H1 (cell line): ENCODE measurements around the gene SELPLG. TPM values are rescaled to one million over a fixed set of nuclear protein-coding genes. Genes with fewer than 3 reads are reported as not detected.

Experiments used
- CTCF ChIA-PET: fragments of 300-600 bp; sonication (Branson Sonifier 250); formaldehyde crosslinking; loops from one replicate; lab custom pipeline; 2021; ENCODE audit not compliant: partially characterized antibody; lab: Charles Lee
- POLR2A ChIA-PET: fragments of 300-600 bp; sonication (Branson Sonifier 250); formaldehyde crosslinking; loops from one replicate; lab custom pipeline; 2021; ENCODE audit warnings: inconsistent platforms; ENCODE audit not compliant: partially characterized antibody; lab: Charles Lee
- DNase-seq, 2 experiments: peaks; one replicate each; pipeline versions ENCODE4 v3.0.0 to v3.0.0-alpha.2; 2010 to 2022; ENCODE audit warnings: low spot score in 2 of 2, low read depth in 1 of 2, mixed read lengths in 1 of 2
- FAIRE-seq: peaks from 2 replicates; lab custom pipeline; 2011; peaks lifted over from hg19 to GRCh38; lab: Jason Lieb, UNC
- H2AFZ ChIP-seq: 2 replicates; pipeline ENCODE4 v1.8.1; 2012; ENCODE audit warnings: low read length, inconsistent platforms
- H2AK5ac ChIP-seq: 2 replicates; pipeline ENCODE4 v1.6.1; 2013; ENCODE audit warnings: low read depth, low read length
- H2BK120ac ChIP-seq: replicated peaks from 2 replicates; pipeline ENCODE3; 2013; ENCODE audit warnings: low read depth, low read length, inconsistent platforms
- H2BK12ac ChIP-seq: 2 replicates; pipeline ENCODE4 v1.6.1; 2013; ENCODE audit warnings: low read depth, low read length
- H2BK15ac ChIP-seq: 2 replicates; pipeline ENCODE4 v1.6.1; 2013; ENCODE audit warnings: low read length
- H2BK20ac ChIP-seq: 2 replicates; pipeline ENCODE4 v1.6.1; 2013; ENCODE audit warnings: low read length
- H2BK5ac ChIP-seq: 2 replicates; pipeline ENCODE4 v1.6.1; 2013; ENCODE audit warnings: low read depth, low read length
- H3K14ac ChIP-seq: 2 replicates; pipeline ENCODE4 v1.6.1; 2013; ENCODE audit warnings: inconsistent platforms; ENCODE audit not compliant: insufficient read length
- H3K18ac ChIP-seq: 2 replicates; pipeline ENCODE4 v1.6.1; 2013; ENCODE audit warnings: low read length; ENCODE audit errors: extremely low read depth
- H3K23ac ChIP-seq: 2 replicates; pipeline ENCODE4 v1.6.1; 2013; ENCODE audit warnings: inconsistent platforms; ENCODE audit not compliant: insufficient read length
- H3K23me2 ChIP-seq: 2 replicates; pipeline ENCODE4 v1.6.1; 2013; ENCODE audit warnings: low read depth, low read length
- H3K27ac ChIP-seq: 2 replicates; pipeline ENCODE4 v1.6.1; 2011; ENCODE audit warnings: low read depth, low read length, inconsistent platforms
- H3K27me3 ChIP-seq, 4 experiments: replicated peaks in 1 of 4; 1 replicate in 1 of 4; 2 replicates in 3 of 4; pipeline versions ENCODE4 v1.6.1 to v1.8.1; 2011 to 2013; ENCODE audit warnings: low read length in 3 of 4, mild to moderate bottlenecking in 3 of 4, inconsistent platforms in 2 of 4, mixed read lengths in 2 of 4, moderate library complexity in 1 of 4; ENCODE audit not compliant: control insufficient read depth in 3 of 4, insufficient read depth in 3 of 4; ENCODE audit errors: extremely low read depth in 1 of 4
- H3K36me3 ChIP-seq, 4 experiments: 2 replicates each; pipeline versions ENCODE4 v1.6.1 to v1.8.1; 2011 to 2013; ENCODE audit warnings: mild to moderate bottlenecking in 4 of 4, low read length in 3 of 4, moderate library complexity in 2 of 4, control low read depth in 1 of 4, inconsistent platforms in 1 of 4; ENCODE audit not compliant: insufficient read depth in 4 of 4, control insufficient read depth in 2 of 4
- H3K4ac ChIP-seq: replicated peaks from 2 replicates; pipeline ENCODE3; 2013; ENCODE audit warnings: low read length, low read depth, mixed read lengths, inconsistent platforms; ENCODE audit not compliant: insufficient read length
- H3K4me1 ChIP-seq, 4 experiments: replicated peaks in 1 of 4; 1 replicate in 1 of 4; 2 replicates in 3 of 4; pipeline versions ENCODE4 v1.6.1 to v1.8.1; 2011 to 2013; ENCODE audit warnings: low read length in 3 of 4, inconsistent platforms in 2 of 4, mixed read lengths in 1 of 4; ENCODE audit not compliant: insufficient read depth in 4 of 4, control insufficient read depth in 3 of 4
- H3K4me2 ChIP-seq, 2 experiments: 2 replicates each; pipeline versions ENCODE4 v1.6.1 to v1.8.1; 2011 to 2013; ENCODE audit warnings: low read depth in 2 of 2, low read length in 2 of 2, control low read depth in 1 of 2, inconsistent platforms in 1 of 2, mild to moderate bottlenecking in 1 of 2; ENCODE audit not compliant: insufficient read depth in 1 of 2
- H3K4me3 ChIP-seq, 4 experiments: fragments of 200-600, 300-600 bp in 1 of 4; sonication (generic), shearing (Covaris generic), sonication (Bioruptor Twin) in 1 of 4; 2 replicates each; pipeline versions ENCODE4 v1.5.1 to v1.8.1; 2011 to 2016; ENCODE audit warnings: low read length in 4 of 4, low read depth in 3 of 4, control low read depth in 2 of 4, inconsistent platforms in 2 of 4, mild to moderate bottlenecking in 2 of 4, mixed read lengths in 1 of 4, moderate library complexity in 1 of 4; ENCODE audit not compliant: insufficient read depth in 2 of 4; ENCODE audit errors: extremely low read depth in 1 of 4
- H3K56ac ChIP-seq: replicated peaks from 2 replicates; pipeline ENCODE3; 2013; ENCODE audit warnings: low read depth, mild to moderate bottlenecking, mixed read lengths, low read length, inconsistent platforms; ENCODE audit not compliant: insufficient read length
- H3K79me1 ChIP-seq: 2 replicates; pipeline ENCODE4 v1.6.1; 2013; ENCODE audit warnings: low read depth, low read length, control low read depth
- H3K79me2 ChIP-seq, 2 experiments: 2 replicates each; pipeline versions ENCODE4 v1.6.1 to v1.8.1; 2012 to 2013; ENCODE audit warnings: low read length in 2 of 2, mild to moderate bottlenecking in 2 of 2, inconsistent platforms in 1 of 2; ENCODE audit not compliant: insufficient read depth in 2 of 2, control insufficient read depth in 1 of 2
- H3K9ac ChIP-seq, 4 experiments: replicated peaks in 1 of 4; 1 replicate in 1 of 4; 2 replicates in 3 of 4; pipeline versions ENCODE4 v1.6.1 to v1.8.1; 2011 to 2013; ENCODE audit warnings: low read depth in 3 of 4, low read length in 3 of 4, control low read depth in 2 of 4, mild to moderate bottlenecking in 2 of 4, moderate library complexity in 2 of 4, inconsistent platforms in 1 of 4; ENCODE audit errors: extremely low read depth in 1 of 4
- H3K9me3 ChIP-seq, 2 experiments: 2 replicates each; pipeline versions ENCODE4 v1.6.1 to v1.8.1; 2012 to 2013; ENCODE audit warnings: mild to moderate bottlenecking in 2 of 2, moderate library complexity in 2 of 2, control low read depth in 1 of 2, inconsistent platforms in 1 of 2, low read depth in 1 of 2, low read length in 1 of 2, mixed read lengths in 1 of 2; ENCODE audit not compliant: insufficient read depth in 2 of 2
- H4K20me1 ChIP-seq, 2 experiments: replicated peaks in 1 of 2; 2 replicates each; pipeline versions ENCODE3 to v1.8.1; 2011 to 2013; ENCODE audit warnings: inconsistent platforms in 2 of 2, low read length in 2 of 2, mild to moderate bottlenecking in 1 of 2; ENCODE audit not compliant: insufficient read depth in 2 of 2, control insufficient read depth in 1 of 2
- H4K5ac ChIP-seq: 2 replicates; pipeline ENCODE4 v1.6.1; 2013; ENCODE audit warnings: low read length, low read depth, mixed read lengths, inconsistent platforms; ENCODE audit not compliant: insufficient read length
- H4K8ac ChIP-seq: 2 replicates; pipeline ENCODE4 v1.8.0; 2013; ENCODE audit warnings: mild to moderate bottlenecking, moderate library complexity, low read length, inconsistent platforms; ENCODE audit not compliant: insufficient read depth; ENCODE audit errors: extremely low read depth
- H4K91ac ChIP-seq: replicated peaks from 2 replicates; pipeline ENCODE3; 2013; ENCODE audit warnings: low read length, mixed read lengths, inconsistent platforms; ENCODE audit not compliant: insufficient read length
- FOSL1 ChIP-seq: IDR thresholded peaks from 2 replicates; pipeline ENCODE4 v1.6.1; 2011; ENCODE audit warnings: mild to moderate bottlenecking, low read depth, low read length, moderate library complexity; ENCODE audit not compliant: insufficient read depth
- POLR2AphosphoS5 ChIP-seq: IDR thresholded peaks from 2 replicates; pipeline ENCODE4 v1.6.1; 2011; ENCODE audit warnings: low read depth, low read length
- WGBS, 2 experiments: shearing (Covaris generic) in 1 of 2; methylation state at CpG; one replicate each; pipeline versions ENCODE4 v1.1.6 to v1.1.7; 2013 to 2015; ENCODE audit warnings: low lambda C conversion rate in 2 of 2, mixed read lengths in 2 of 2, inconsistent platforms in 1 of 2, low coverage in 1 of 2, missing lambda C conversion rate in 1 of 2; ENCODE audit not compliant: insufficient replicate concordance in 2 of 2, insufficient coverage in 1 of 2, insufficient read length in 1 of 2; ENCODE audit errors: extremely low coverage in 1 of 2, missing lambda C conversion rate in 1 of 2; 5-methylcytosine and 5-hydroxymethylcytosine counted together
- polyA plus RNA-seq, 7 experiments: library from polyadenylated mRNA; depleted of rRNA in 3 of 7; stranded (reverse) in 5 of 7; unstranded in 2 of 7; fragments of >200 nt in 5 of 7; fragments of 200-250 nt in 2 of 7; gene quantifications; 1 replicate in 5 of 7; 2 replicates in 1 of 7; 4 replicates in 1 of 7; pipeline versions ENCODE4 v1.2.1 to v1.2.3, GENCODE V29; 2011 to 2013; ENCODE audit warnings: missing spikeins in 2 of 7, mixed read lengths in 2 of 7
- total RNA-seq: library from RNA; stranded (reverse); fragmentation: NEBNext Ultra II Directional; extraction: Animal tissue kit (Norgen Biotek cat#: 25700); gene quantifications from 2 replicates; pipeline ENCODE4 v1.2.1, GENCODE V29; 2021

The SELPLG gene
- total and polyA plus RNA-seq, 2 of the 8 experiments (the other 6 are each of a cell fraction or from before 2014, with no cell fraction given), result 0.18 TPM; not detected in 1

DNA sequence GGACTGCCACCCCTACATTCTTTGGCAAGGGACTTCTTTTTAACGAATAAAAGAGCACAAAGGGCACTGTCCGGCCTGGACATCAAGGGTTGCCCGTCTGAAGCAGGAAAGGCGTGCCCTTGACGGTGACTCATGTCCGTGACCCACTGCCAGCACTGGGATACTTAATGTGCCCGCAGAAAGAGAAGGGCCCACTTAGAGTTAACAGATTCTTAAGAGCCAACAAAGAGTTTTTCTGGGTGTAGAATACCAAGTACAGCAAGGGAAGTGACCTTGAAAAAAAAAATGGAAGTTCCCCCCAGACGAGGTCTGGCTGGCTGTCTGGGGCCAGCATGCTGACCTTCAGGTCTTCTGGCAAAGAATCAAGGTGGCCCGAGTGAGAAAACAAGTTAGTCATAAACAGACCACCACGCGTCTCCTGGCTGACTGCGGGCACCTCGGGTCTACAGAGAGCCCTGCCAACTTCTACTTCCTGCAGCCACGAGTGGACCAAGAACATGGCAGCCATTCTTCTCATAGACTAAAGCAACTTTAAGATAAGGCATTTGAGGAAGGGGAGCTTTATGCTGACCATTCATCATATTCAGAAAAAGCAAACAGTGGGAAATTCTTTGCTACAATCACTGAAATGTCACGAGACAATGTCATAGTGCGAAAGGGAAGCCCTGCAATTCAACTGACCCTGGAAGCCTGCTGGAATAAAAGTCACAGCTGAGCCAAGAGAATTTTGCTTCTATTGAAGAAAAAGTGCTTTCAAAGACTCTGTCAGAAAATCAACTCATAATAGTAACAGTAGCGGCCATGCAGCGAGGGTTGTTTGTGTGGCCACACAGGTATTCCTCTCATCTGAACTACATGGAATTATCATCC is 10.5 kb upstream of the SELPLG start:
- H2BK20ac ChIP-seq, result no peak overlapping the region
- H3K4me2 ChIP-seq, result no peak overlapping the region
- no peak overlapping the region for H2AK5ac ChIP-seq
- H2BK15ac ChIP-seq, result no peak overlapping the region
- no peak overlapping the region for H4K5ac ChIP-seq
- no peaks in the 10 kb centered on the region for H3K23me2 ChIP-seq
- H4K8ac ChIP-seq, result no peak overlapping the region
- H3K18ac ChIP-seq, result no peak overlapping the region
- H2BK5ac ChIP-seq, result no peak overlapping the region
- H3K9me3 ChIP-seq, result no peaks in the 10 kb centered on the region
- no peak overlapping the region for H3K56ac ChIP-seq
- H3K4ac ChIP-seq, result no peak overlapping the region
- ChIA-PET POLR2A (interaction anchor here (1.2 kb wide), 1 partner anchor 9 kb away, joined by 4 read pairs; no protein-coding TSS in a partner anchor), CTCF (no interaction called here)
- H3K14ac ChIP-seq, result no peak overlapping the region
- no peak overlapping the region for H2AFZ ChIP-seq
- H3K4me1 ChIP-seq, result peaks cover 0 to 6% (median under 1%) of the 10 kb centered on the region in 4 experiments; a peak in 2 of 7 replicates
- H3K27me3 ChIP-seq, result no peaks in the 10 kb centered on the region
- H3K4me3 ChIP-seq, result no peak overlapping the region
- DNase-seq (no peak), FAIRE-seq (no peak)
- H2BK120ac ChIP-seq, result no peak overlapping the region
- peaks cover 6 to 19% (median 12%) of the 10 kb centered on the region in 4 experiments; a peak in 6 of 8 replicates for H3K36me3 ChIP-seq
- no peaks in the 10 kb centered on the region for H4K20me1 ChIP-seq
- no peak overlapping the region for H4K91ac ChIP-seq
- no peak overlapping the region for H3K27ac ChIP-seq
- WGBS, 2 experiments, result 82% methylated on average over 18 of the region's 18 CpGs; no CpG with 5 or more reads in 1 of the 2 experiments
- no peak for TF ChIP-seq FOSL1
- TF ChIP-seq POLR2AphosphoS5, result 0 out of 2 replicates have a peak, but pooled peaks have one; percentile 3
- no peaks in the 10 kb centered on the region for H3K79me1 ChIP-seq
- H3K79me2 ChIP-seq, result no peaks in the 10 kb centered on the region
- no peak overlapping the region for H2BK12ac ChIP-seq
- H3K23ac ChIP-seq, result no peak overlapping the region
- H3K9ac ChIP-seq, result no peak overlapping the region; a peak in 1 of 7 replicates
